OCI-M2 (cell line): ENCODE measurements around the gene MRTFA.
"Not testable (repeated sequence)": the region's sequence is repeated elsewhere in the genome, so short reads cannot be mapped to it uniquely, and the experiment has no call there.

Experiments
- DNase-seq: peaks from one replicate; lab custom pipeline; 2025; ENCODE audit not compliant: unreplicated experiment; lab: John Stamatoyannopoulos, UW

MRTFA gene

GRCh38 chr22:40525250-40525884 lies 111.2 kb downstream of the MRTFA start:
- DNase-seq = no peak

- DNase-seq = no peak
These were observed 111.9 kb downstream of the MRTFA start for GRCh38 chr22:40524392-40525249.

GRCh38 chr22:40522141-40522540 lies 114.4 kb downstream of the MRTFA start:
- DNase-seq = no peak

- no peak for DNase-seq
These were observed 115.5 kb downstream of the MRTFA start for GRCh38 chr22:40521046-40521445.

GRCh38 chr22:40520562-40520961 lies 116.0 kb downstream of the MRTFA start:
- DNase-seq = no peak

GRCh38 chr22:40519948-40520331 lies 116.6 kb downstream of the MRTFA start:
- no peak for DNase-seq

GRCh38 chr22:40519284-40519947 lies 117.1 kb downstream of the MRTFA start:
- DNase-seq = no peak

GRCh38 chr22:40518840-40519239 lies 117.7 kb downstream of the MRTFA start:
- no peak for DNase-seq

- DNase-seq = no peak
These were observed 118.9 kb downstream of the MRTFA start for GRCh38 chr22:40517631-40518030.

- DNase-seq = no peak
These were observed 120.1 kb downstream of the MRTFA start for GRCh38 chr22:40516416-40516815.

- no peak for DNase-seq
These were observed 123.9 kb downstream of the MRTFA start for GRCh38 chr22:40512426-40513136.

- no peak for DNase-seq
These were observed 124.9 kb downstream of the MRTFA start for GRCh38 chr22:40511604-40512003.

GRCh38 chr22:40510631-40511364 lies 125.7 kb downstream of the MRTFA start:
- no peak for DNase-seq

- no peak for DNase-seq
These were observed 127.0 kb downstream of the MRTFA start for GRCh38 chr22:40509401-40510134.

GRCh38 chr22:40508046-40508445 lies 128.5 kb downstream of the MRTFA start:
- not testable (repeated sequence) for DNase-seq

- no peak for DNase-seq
These were observed 129.0 kb downstream of the MRTFA start for GRCh38 chr22:40507491-40507890.

- DNase-seq = no peak
These were observed 129.8 kb downstream of the MRTFA start for GRCh38 chr22:40506762-40507161.

GRCh38 chr22:40504285-40505249 lies 132.0 kb downstream of the MRTFA start:
- DNase-seq = no peak

- DNase-seq = no peak
These were observed 133.6 kb downstream of the MRTFA start for GRCh38 chr22:40502919-40503318.
